Glomerular visceral epithelial cell (primary cell): ENCODE data around the gene NUDT22.

Experiments used
- DNase-seq: peaks from one replicate; pipeline ENCODE4 v3.0.0-alpha.2; 2016; ENCODE audit errors: extremely low spot score

The NUDT22 gene

GRCh38 chr11:64227405-64227956, 1.4 kb downstream of the NUDT22 start:
- peak; percentile 26 for DNase-seq

GRCh38 chr11:64229090-64229743, 3.1 kb downstream of the NUDT22 start:
- DNase-seq, result no peak

GRCh38 chr11:64229744-64230170, 3.7 kb downstream of the NUDT22 start:
- no peak for DNase-seq

GRCh38 chr11:64230171-64230984, 4.3 kb downstream of the NUDT22 start, which contains the start of gene DNAJC4:
TSS of gene DNAJC4 (plus strand) at chr11:64230548. CDS start at chr11:64230855, 307 bp downstream.
- DNase-seq, result peak; percentile 91

GRCh38 chr11:64230985-64231365, 4.9 kb downstream of the NUDT22 start:
- DNase-seq, result no peak

- DNase-seq, result no peak
Observed at GRCh38 chr11:64231546-64231945, 5.5 kb downstream of the NUDT22 start.

GRCh38 chr11:64232182-64232966, 6.3 kb downstream of the NUDT22 start:
- no peak for DNase-seq

- DNase-seq, result no peak
Observed at GRCh38 chr11:64232967-64233315, 6.9 kb downstream of the NUDT22 start.

- peak; percentile 73 for DNase-seq
Observed at GRCh38 chr11:64233913-64234586, 8.0 kb downstream of the NUDT22 start, which contains the start of gene VEGFB. TSS of gene VEGFB (plus strand) at chr11:64234584. CDS start at chr11:64234834, 250 bp downstream.

GRCh38 chr11:64234647-64235379, 8.7 kb downstream of the NUDT22 start:
- DNase-seq, result peak; percentile 50

GRCh38 chr11:64235437-64236161, 9.5 kb downstream of the NUDT22 start:
- DNase-seq, result no peak

GRCh38 chr11:64237484-64237951, 11.4 kb downstream of the NUDT22 start:
- no peak for DNase-seq

GRCh38 chr11:64238076-64238475, 12.0 kb downstream of the NUDT22 start:
- no peak for DNase-seq

GRCh38 chr11:64238999-64239398, 12.9 kb downstream of the NUDT22 start:
- DNase-seq, result no peak

GRCh38 chr11:64239662-64240434, 13.8 kb downstream of the NUDT22 start:
- no peak for DNase-seq

- DNase-seq, result peak; percentile 96
Observed at GRCh38 chr11:64240435-64241240, 14.6 kb downstream of the NUDT22 start, which contains the start of gene FKBP2. TSS of gene FKBP2 (plus strand) at chr11:64241095. CDS start at chr11:64242388, 1,293 bp downstream.

- peak; percentile 100 for DNase-seq
Observed at GRCh38 chr11:64241241-64241490, 15.1 kb downstream of the NUDT22 start.
